GM19023 (cell line): ENCODE measurements around the gene MESD.

Source experiments
- ATAC-seq: cut with Tn5 transposase; IDR thresholded peaks from one replicate; pipeline ENCODE4 v1.9.1; 2021; ENCODE audit warnings: mild to moderate bottlenecking, moderate library complexity; ENCODE audit not compliant: unreplicated experiment

Gene MESD

GRCh38 chr15:80989518-80990478, at the start of gene MESD:
TSS of gene MESD (minus strand) at chr15:80989819. CDS start at chr15:80989791, 28 bp downstream.
- peak; percentile 96 for ATAC-seq

- no peak for ATAC-seq
Observed at GRCh38 chr15:81038975-81039607, 49.5 kb upstream of the MESD start.

- no peak for ATAC-seq
Observed at GRCh38 chr15:81037952-81038743, 48.5 kb upstream of the MESD start.

GRCh38 chr15:81033508-81033907, 43.9 kb upstream of the MESD start:
- ATAC-seq: no peak

GRCh38 chr15:81032818-81033217, 43.2 kb upstream of the MESD start:
- ATAC-seq: no peak

GRCh38 chr15:81032355-81032754, 42.7 kb upstream of the MESD start:
- ATAC-seq: no peak

GRCh38 chr15:81031203-81031602, 41.6 kb upstream of the MESD start:
- ATAC-seq: no peak

- no peak for ATAC-seq
Observed at GRCh38 chr15:81030301-81030750, 40.7 kb upstream of the MESD start.

- ATAC-seq: no peak
Observed at GRCh38 chr15:81029414-81030300, 40.0 kb upstream of the MESD start.

- no peak for ATAC-seq
Observed at GRCh38 chr15:81026836-81027599, 37.4 kb upstream of the MESD start.

GRCh38 chr15:81025721-81026370, 36.2 kb upstream of the MESD start:
- no peak for ATAC-seq

GRCh38 chr15:81024936-81025335, 35.3 kb upstream of the MESD start:
- no peak for ATAC-seq

GRCh38 chr15:81024265-81024872, 34.8 kb upstream of the MESD start:
- ATAC-seq: peak; percentile 6

- peak; percentile 85 for ATAC-seq
Observed at GRCh38 chr15:81023483-81024264, 34.1 kb upstream of the MESD start.

- no peak for ATAC-seq
Observed at GRCh38 chr15:81021321-81021720, 31.7 kb upstream of the MESD start.

- no peak for ATAC-seq
Observed at GRCh38 chr15:81018197-81018596, 28.6 kb upstream of the MESD start.

GRCh38 chr15:81016489-81017068, 27.0 kb upstream of the MESD start:
- no peak for ATAC-seq
